OCI-LY1 (cell line): ENCODE results near the gene SS18L1.

ENCODE experiments used
- EZH2 ChIP-seq: fragments of 200-600 bp; sonication (generic), shearing (Covaris generic); IDR thresholded peaks from 2 replicates; pipeline ENCODE4 v1.8.0; 2017; ENCODE audit warnings: borderline replicate concordance, mixed run types, mild to moderate bottlenecking, antibody characterized with exemption, low read length, moderate library complexity, mixed read lengths
- TF ChIP-seq, protein P1 (sequence below): fragments of 200-600 bp; sonication (generic), shearing (Covaris generic); IDR thresholded peaks from 2 replicates; pipeline ENCODE4 v1.5.1; 2017; ENCODE audit warnings: mild to moderate bottlenecking, antibody characterized with exemption, low read length, moderate library complexity, mixed read lengths

DNA sequence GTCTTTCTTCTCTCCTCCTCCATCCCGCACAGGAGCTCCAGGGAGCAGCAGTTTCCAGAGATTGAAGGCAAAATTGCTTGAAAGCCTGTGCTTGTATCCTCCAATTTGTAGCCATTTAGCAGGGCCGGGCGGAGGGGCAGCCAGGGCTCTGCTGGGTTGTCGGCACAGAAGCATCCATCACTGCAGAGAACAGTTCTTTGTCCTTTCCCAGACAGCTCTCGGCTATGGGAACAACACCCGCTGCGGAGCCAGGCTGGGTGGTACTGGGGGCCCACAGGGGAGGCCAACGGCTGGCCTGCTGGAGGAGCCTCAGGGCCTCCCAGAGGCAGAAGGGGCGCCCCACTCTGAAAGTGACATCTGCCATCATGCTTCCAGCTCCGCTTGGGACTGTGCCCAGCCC lies 68.7 kb downstream of the SS18L1 start:
- TF ChIP-seq, protein P1, sequence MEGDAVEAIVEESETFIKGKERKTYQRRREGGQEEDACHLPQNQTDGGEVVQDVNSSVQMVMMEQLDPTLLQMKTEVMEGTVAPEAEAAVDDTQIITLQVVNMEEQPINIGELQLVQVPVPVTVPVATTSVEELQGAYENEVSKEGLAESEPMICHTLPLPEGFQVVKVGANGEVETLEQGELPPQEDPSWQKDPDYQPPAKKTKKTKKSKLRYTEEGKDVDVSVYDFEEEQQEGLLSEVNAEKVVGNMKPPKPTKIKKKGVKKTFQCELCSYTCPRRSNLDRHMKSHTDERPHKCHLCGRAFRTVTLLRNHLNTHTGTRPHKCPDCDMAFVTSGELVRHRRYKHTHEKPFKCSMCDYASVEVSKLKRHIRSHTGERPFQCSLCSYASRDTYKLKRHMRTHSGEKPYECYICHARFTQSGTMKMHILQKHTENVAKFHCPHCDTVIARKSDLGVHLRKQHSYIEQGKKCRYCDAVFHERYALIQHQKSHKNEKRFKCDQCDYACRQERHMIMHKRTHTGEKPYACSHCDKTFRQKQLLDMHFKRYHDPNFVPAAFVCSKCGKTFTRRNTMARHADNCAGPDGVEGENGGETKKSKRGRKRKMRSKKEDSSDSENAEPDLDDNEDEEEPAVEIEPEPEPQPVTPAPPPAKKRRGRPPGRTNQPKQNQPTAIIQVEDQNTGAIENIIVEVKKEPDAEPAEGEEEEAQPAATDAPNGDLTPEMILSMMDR, result no peak
- no peak for TF ChIP-seq EZH2
